ENCODE results near the gene MCRIP1. TPM values are rescaled to one million over a fixed set of nuclear protein-coding genes. Genes with fewer than 3 reads are reported as not detected.

Gene MCRIP1
- polyA plus RNA-seq, 1 experiment = 63.2 TPM

GRCh38 chr17:81860756-81861568, 27.9 kb upstream of the MCRIP1 start:
- Histone ChIP-seq H3K27me3 (ENCODE audit: control insufficient read depth, insufficient read depth, low read length) (no peaks in the 10 kb centered on the region), H3K27ac (ENCODE audit: low read depth, low read length) (peak overlapping the region; percentile 98), H3K9me3 (ENCODE audit: control insufficient read depth, insufficient read depth, low read length) (no peaks in the 10 kb centered on the region), H3K4me3 (ENCODE audit: low read depth, low read length) (peak overlapping the region; percentile 81)
- TF ChIP-seq CTCF (IDR thresholded peaks at IDR 0.05; ENCODE audit: low read depth, low read length) = no peak
- ChIA-PET POLR2A (interaction anchor here (0.6 to 1.6 kb wide), 15 partner anchors 9 to 174 kb away, joined by 3 to 11 read pairs (median 4); partner anchors contain the start of genes ALYREF, ANAPC11, MCRIP1 and MRPL12), CTCF (no interaction called here)
- peak; percentile 100 for DNase-seq (ENCODE audit: low read depth, low spot score)

- Histone ChIP-seq H3K9me3 (ENCODE audit: control insufficient read depth, insufficient read depth, low read length) (no peaks in the 10 kb centered on the region), H3K4me3 (ENCODE audit: low read depth, low read length) (peak within 1 kb of the TSS; percentile 95), H3K27ac (ENCODE audit: low read depth, low read length) (peak within 1 kb of the TSS; percentile 98), H3K27me3 (ENCODE audit: control insufficient read depth, insufficient read depth, low read length) (no peaks in the 10 kb centered on the region)
- ChIA-PET POLR2A (interaction anchor here (0.6 to 1.6 kb wide), 11 partner anchors 8 to 157 kb away, joined by 3 to 11 read pairs (median 4); partner anchors contain the start of genes MCRIP1 and MRPL12), CTCF (no interaction called here)
- TF ChIP-seq CTCF (IDR thresholded peaks at IDR 0.05; ENCODE audit: low read depth, low read length) = no peak
- no peak for DNase-seq (ENCODE audit: low read depth, low spot score)
These were observed 27.0 kb upstream of the MCRIP1 start, which contains the start of gene P4HB for GRCh38 chr17:81859906-81860755. Gene P4HB, minus strand, starts transcription at chr17:81860535. Its CDS starts 64 bp downstream, at chr17:81860471.

GRCh38 chr17:81858967-81859905, 26.1 kb upstream of the MCRIP1 start:
- no peak for TF ChIP-seq CTCF (IDR thresholded peaks at IDR 0.05; ENCODE audit: low read depth, low read length)
- ChIA-PET CTCF (no interaction called here), POLR2A (interaction anchor here (1.0 to 1.3 kb wide), 3 partner anchors 10 to 156 kb away, joined by 3 to 6 read pairs (median 4); partner anchors contain the start of genes MCRIP1 and MRPL12)
- H3K27ac ChIP-seq (ENCODE audit: low read depth, low read length) = peak overlapping the region; percentile 57
- DNase-seq (ENCODE audit: low read depth, low spot score) = no peak
- H3K4me3 ChIP-seq (ENCODE audit: low read depth, low read length) = peak overlapping the region; percentile 95
- H3K27me3 ChIP-seq (ENCODE audit: control insufficient read depth, insufficient read depth, low read length) = no peaks in the 10 kb centered on the region
- H3K9me3 ChIP-seq (ENCODE audit: control insufficient read depth, insufficient read depth, low read length) = no peaks in the 10 kb centered on the region

- H3K27ac ChIP-seq (ENCODE audit: low read depth, low read length) = no peak overlapping the region
- H3K27me3 ChIP-seq (ENCODE audit: control insufficient read depth, insufficient read depth, low read length) = no peaks in the 10 kb centered on the region
- no peaks in the 10 kb centered on the region for H3K9me3 ChIP-seq (ENCODE audit: control insufficient read depth, insufficient read depth, low read length)
- ChIA-PET CTCF (no interaction called here), POLR2A (interaction anchor here (0.7 kb wide), 1 partner anchor 11 kb away, joined by 6 read pairs; no protein-coding TSS in a partner anchor)
- DNase-seq (ENCODE audit: low read depth, low spot score) = no peak
- H3K4me3 ChIP-seq (ENCODE audit: low read depth, low read length) = peak overlapping the region; percentile 95
- no peak for TF ChIP-seq CTCF (IDR thresholded peaks at IDR 0.05; ENCODE audit: low read depth, low read length)
These were observed 25.3 kb upstream of the MCRIP1 start for GRCh38 chr17:81858170-81858966.
